ENCODE data around the gene KASH5. TPM values are rescaled to one million over a fixed set of nuclear protein-coding genes. Genes with fewer than 3 reads are reported as not detected.

Gene KASH5
- total RNA-seq, 1 donor from 2014 or later: not detected

- H3K27ac Mint-ChIP-seq: no peak overlapping the region
- H3K4me3 Mint-ChIP-seq (ENCODE audit: low read depth): no peak overlapping the region
- peaks cover 7% of the 10 kb centered on the region for H3K4me1 Mint-ChIP-seq (ENCODE audit: low read depth)
- no peaks in the 10 kb centered on the region for H3K36me3 Mint-ChIP-seq (ENCODE audit: insufficient read depth)
- H3K9me3 Mint-ChIP-seq (ENCODE audit: low read depth): no peaks in the 10 kb centered on the region
- peaks cover 95% of the 10 kb centered on the region for H3K27me3 Mint-ChIP-seq
- no peak for DNase-seq (ENCODE audit: low spot score, unreplicated experiment)
- no peak for TF ChIP-seq CTCF (IDR thresholded peaks at IDR 0.05; ENCODE audit: unreplicated experiment)
Observed at GRCh38 chr19:49421878-49422202, 33.8 kb downstream of the KASH5 start.

DNA sequence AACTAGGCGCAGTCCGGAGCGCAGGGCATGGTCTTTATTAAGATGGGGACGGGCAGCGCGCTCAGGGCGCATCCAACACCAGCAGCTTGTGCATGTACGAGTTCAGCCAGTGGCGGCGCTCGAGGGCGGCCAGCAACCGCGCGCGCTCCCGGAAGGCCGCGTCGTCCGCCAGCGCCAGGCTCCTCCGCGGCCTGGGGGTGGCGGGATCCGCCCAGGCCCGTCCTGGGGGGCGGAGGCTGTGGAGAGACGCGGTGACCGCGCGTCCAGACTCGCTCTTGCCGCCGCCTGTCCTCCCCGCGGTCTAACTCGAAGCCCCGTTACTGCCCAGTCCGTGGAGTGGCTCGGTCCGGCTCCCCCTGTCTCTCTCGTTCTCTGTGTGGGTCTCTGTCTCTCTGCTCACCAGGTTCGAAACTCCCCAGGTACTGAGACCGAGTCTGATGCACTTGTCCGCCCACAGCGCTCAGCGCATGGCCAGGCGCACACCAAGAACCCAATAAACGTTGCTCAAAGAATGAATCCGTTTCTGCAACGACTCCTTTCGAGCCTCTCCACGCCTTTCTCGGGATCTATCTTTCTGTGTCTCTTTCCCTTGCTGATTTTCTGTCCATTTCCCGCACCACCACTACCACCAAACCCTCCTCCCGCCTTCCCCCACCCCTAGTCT, 34.5 kb downstream of the KASH5 start:
- H3K27me3 Mint-ChIP-seq: peaks cover 94% of the 10 kb centered on the region
- H3K4me3 Mint-ChIP-seq (ENCODE audit: low read depth): no peak overlapping the region
- peaks cover 8% of the 10 kb centered on the region for H3K4me1 Mint-ChIP-seq (ENCODE audit: low read depth)
- DNase-seq (ENCODE audit: low spot score, unreplicated experiment): no peak
- H3K27ac Mint-ChIP-seq: no peak overlapping the region
- H3K9me3 Mint-ChIP-seq (ENCODE audit: low read depth): no peaks in the 10 kb centered on the region
- TF ChIP-seq CTCF (IDR thresholded peaks at IDR 0.05; ENCODE audit: unreplicated experiment): peak; percentile 59
- H3K36me3 Mint-ChIP-seq (ENCODE audit: insufficient read depth): no peaks in the 10 kb centered on the region

- H3K27ac Mint-ChIP-seq: no peak within 1 kb of the TSS
- TF ChIP-seq CTCF (IDR thresholded peaks at IDR 0.05; ENCODE audit: unreplicated experiment): no peak
Observed at GRCh38 chr19:49423071-49423984, 35.3 kb downstream of the KASH5 start, which contains the start of gene PTH2. Gene PTH2, minus strand, starts transcription at chr19:49423441. Its CDS starts 102 bp downstream, at chr19:49423339.

DNA sequence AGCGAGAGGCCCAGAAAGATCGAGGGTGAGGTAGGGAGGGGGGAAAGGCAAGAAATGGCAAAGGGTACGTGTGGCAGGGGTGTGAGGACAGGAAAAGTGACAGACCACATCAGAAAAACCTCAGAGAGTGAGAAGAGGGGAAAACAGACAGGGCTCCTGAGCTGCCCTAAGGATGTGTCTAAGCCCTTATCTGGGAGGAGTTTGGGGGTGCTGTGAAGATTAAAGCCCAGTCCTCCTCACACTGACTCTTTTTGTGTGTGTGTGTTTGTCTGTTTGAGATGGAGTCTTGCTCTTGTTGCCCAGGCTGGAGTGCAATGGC, 35.9 kb downstream of the KASH5 start:
- H3K36me3 Mint-ChIP-seq (ENCODE audit: insufficient read depth): no peaks in the 10 kb centered on the region
- no peak overlapping the region for H3K27ac Mint-ChIP-seq
- no peak overlapping the region for H3K4me3 Mint-ChIP-seq (ENCODE audit: low read depth)
- peaks cover 12% of the 10 kb centered on the region for H3K4me1 Mint-ChIP-seq (ENCODE audit: low read depth)
- no peaks in the 10 kb centered on the region for H3K9me3 Mint-ChIP-seq (ENCODE audit: low read depth)
- H3K27me3 Mint-ChIP-seq: peaks cover 94% of the 10 kb centered on the region
- no peak for TF ChIP-seq CTCF (IDR thresholded peaks at IDR 0.05; ENCODE audit: unreplicated experiment)
- no peak for DNase-seq (ENCODE audit: low spot score, unreplicated experiment)

More at GRCh38 chr19:49423071-49423984, 35.3 kb downstream of the KASH5 start, which contains the start of gene PTH2:
- Mint-ChIP-seq H3K4me3 (ENCODE audit: low read depth) (no peak within 1 kb of the TSS), H3K9me3 (ENCODE audit: low read depth) (no peaks in the 10 kb centered on the region), H3K36me3 (ENCODE audit: insufficient read depth) (no peaks in the 10 kb centered on the region), H3K4me1 (ENCODE audit: low read depth) (peaks cover 10% of the 10 kb centered on the region), H3K27me3 (peaks cover 93% of the 10 kb centered on the region)
- no peak for DNase-seq (ENCODE audit: low spot score, unreplicated experiment)

- peaks cover 93% of the 10 kb centered on the region for H3K27me3 Mint-ChIP-seq
- H3K9me3 Mint-ChIP-seq (ENCODE audit: low read depth): no peaks in the 10 kb centered on the region
- H3K27ac Mint-ChIP-seq: no peak within 1 kb of the TSS
- no peak within 1 kb of the TSS for H3K4me3 Mint-ChIP-seq (ENCODE audit: low read depth)
- no peaks in the 10 kb centered on the region for H3K36me3 Mint-ChIP-seq (ENCODE audit: insufficient read depth)
- no peak for DNase-seq (ENCODE audit: low spot score, unreplicated experiment)
- H3K4me1 Mint-ChIP-seq (ENCODE audit: low read depth): peaks cover 12% of the 10 kb centered on the region
- no peak for TF ChIP-seq CTCF (IDR thresholded peaks at IDR 0.05; ENCODE audit: unreplicated experiment)
Observed at GRCh38 chr19:49425178-49425577, 37.1 kb downstream of the KASH5 start, which contains the start of gene GFY. Gene GFY, plus strand, starts transcription at chr19:49425388. Its CDS starts 1,043 bp downstream, at chr19:49426431.

Data from progenitor cell of endocrine pancreas (in vitro differentiated cells).